Anterior cingulate cortex (tissue), 58 donors: ENCODE data around the gene SPATA25.
A peak's percentile ranks its signal among the peaks of the same experiment; 100 is the strongest.
"Not testable (repeated sequence)": the region's sequence is repeated elsewhere in the genome, so short reads cannot be mapped to it uniquely, and the experiment has no call there.

Source experiments
- DNase-seq, 58 donors: peaks; one replicate each; lab custom pipeline; 2025; lab: John Stamatoyannopoulos, UW

Gene SPATA25

DNA sequence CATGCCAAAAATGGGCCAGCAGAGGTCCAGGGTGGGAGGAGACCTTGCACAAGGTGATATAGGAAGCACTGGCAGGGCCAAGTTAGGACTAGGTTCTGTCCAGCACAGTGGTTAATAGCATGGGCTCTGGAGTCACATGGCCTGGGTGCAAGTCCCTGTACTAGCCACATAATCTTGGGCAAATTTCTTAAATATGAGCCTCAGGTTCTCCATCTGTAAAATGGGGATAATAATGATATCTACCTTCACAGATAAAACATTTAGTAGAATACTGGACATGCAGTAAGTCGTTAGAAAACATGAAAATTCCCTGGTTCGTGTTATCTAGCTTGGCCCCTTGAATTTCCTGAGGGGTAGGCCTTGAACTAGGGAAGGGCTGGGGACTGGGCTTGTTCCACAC lies 9.9 kb upstream of the SPATA25 start:
- no peak for DNase-seq

DNA sequence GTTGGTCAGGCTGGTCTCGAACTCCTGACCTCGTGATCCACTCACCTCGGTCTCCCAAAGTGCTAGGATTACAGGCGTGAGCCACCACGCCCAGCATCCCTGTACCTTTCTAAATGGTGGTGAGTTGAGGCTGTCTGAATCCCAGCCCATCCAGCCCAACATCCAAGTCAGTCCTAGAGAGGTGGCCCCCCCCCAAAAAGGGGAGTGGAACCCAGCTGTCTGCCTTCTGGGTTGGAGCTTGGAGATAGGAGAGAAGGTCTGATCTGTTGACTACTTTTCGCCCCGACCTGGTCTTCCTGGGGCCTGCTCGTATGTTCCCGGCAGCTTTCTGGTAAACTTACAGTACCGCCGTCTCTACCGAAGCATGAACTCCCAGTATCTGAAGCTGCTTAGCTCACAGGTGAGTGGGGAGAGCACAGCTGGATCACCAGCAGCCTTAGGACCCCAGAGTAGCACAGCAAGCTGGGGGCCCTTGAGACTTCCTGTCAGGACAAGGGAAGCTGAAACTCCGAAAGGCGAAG lies 9.3 kb upstream of the SPATA25 start:
- DNase-seq, result no peak

- DNase-seq, result no peak
Measured at GRCh38 chr20:45894797-45895196, 7.4 kb upstream of the SPATA25 start.

- no peak for DNase-seq
Measured at GRCh38 chr20:45893831-45894230, 6.4 kb upstream of the SPATA25 start.

GRCh38 chr20:45892828-45893500 lies 5.5 kb upstream of the SPATA25 start:
- no peak for DNase-seq

DNA sequence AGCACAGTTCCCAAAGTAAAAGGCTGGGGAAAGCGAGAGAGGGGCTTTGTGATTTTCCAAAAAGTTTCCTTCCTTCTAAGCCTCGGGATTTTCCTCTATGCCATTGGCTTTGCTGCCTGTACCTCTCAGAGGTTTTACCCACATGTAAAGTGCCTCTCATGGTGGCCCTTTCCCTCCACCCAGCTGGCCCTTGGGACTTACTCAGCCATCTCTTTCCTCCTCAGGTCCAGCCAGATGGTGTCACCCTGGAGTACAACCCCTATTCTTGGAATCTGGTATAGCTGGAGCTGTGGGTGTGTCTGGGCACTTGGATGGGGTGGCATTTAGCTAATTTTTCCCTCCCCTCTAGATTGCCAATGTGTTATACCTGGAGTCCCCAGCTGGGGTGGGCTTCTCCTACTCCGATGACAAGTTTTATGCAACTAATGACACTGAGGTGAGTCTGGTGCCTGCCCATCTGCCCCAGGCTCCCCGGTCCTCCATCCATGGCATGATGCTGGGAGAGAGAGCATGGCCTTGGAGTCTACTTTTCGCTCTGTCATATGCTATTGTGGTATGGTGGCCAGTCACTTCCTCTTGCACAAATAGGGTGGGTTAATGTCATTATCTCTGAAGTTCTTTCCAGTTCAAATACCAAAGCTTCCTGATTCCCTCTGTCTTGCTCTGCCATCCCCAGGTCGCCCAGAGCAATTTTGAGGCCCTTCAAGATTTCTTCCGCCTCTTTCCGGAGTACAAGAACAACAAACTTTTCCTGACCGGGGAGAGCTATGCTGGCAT lies 4.8 kb upstream of the SPATA25 start:
- peak in 1 of 58 donors; percentile 8 for DNase-seq

GRCh38 chr20:45890985-45891983 lies 3.9 kb upstream of the SPATA25 start, which contains the start of the genes CTSA and NEURL2:
TSS of gene CTSA (plus strand) at chr20:45891335. CDS start at chr20:45891569, 234 bp downstream.
TSS of gene NEURL2 (minus strand) at chr20:45891208. CDS start at chr20:45890991, 217 bp downstream.
- DNase-seq, result peak; percentile 31 to 95 (median 86)

DNA sequence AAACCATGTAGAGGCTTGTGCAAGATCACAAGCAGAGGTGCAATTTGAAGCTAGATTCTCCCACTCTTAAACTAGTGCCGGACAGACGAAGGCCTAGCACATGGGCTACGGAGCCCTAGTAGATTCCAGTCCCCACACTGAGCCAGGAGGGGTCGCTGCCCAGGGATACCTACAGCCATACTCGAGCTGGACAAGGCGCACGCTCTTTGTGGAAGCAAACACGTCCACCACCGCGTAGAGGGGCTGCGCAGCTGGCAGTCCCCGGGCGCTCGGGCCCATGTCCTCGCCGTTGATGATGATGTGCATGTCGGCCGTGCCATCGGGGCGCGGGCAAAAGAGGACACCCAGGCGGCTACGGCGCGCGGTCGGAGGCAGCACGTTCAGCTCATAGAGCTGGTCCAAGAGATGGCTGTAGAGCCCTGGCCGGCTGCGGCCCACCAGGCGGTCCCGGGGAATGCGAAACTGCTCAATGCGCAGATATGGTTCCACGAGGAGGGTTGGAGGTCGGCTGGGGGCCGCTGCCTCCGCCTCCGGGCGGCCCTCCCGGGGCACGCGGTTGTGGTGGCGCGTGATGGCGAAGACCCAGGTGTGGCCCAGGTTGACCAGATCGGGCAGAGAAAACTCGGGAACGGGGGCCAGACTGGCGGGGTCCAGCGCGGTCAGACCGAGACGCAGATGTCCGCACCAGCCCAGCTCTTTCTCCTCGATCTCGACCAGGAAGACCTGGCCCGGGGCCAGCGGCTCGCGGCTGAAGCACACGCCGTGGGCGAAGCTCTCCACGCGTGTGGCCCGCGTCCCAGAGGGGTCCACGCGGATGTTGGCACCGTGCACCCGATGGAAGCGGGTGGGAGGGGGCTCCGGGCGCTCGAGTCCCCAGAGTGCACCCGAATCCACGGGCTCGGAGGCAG lies 2.9 kb upstream of the SPATA25 start:
- DNase-seq, result peak in 53 of 58 donors; percentile 8 to 74 (median 49)

GRCh38 chr20:45888681-45889080 lies 1.3 kb upstream of the SPATA25 start:
- no peak for DNase-seq

- DNase-seq, result no peak
Measured at GRCh38 chr20:45886590-45887345, 654 bp downstream of the SPATA25 start.

GRCh38 chr20:45883100-45883469 lies 4.3 kb downstream of the SPATA25 start:
- DNase-seq, result no peak

- no peak for DNase-seq
Measured at GRCh38 chr20:45882469-45883099, 4.8 kb downstream of the SPATA25 start.

GRCh38 chr20:45880988-45881788 lies 6.2 kb downstream of the SPATA25 start, which contains the start of gene ZSWIM1:
TSS of gene ZSWIM1 (plus strand) at chr20:45881227. CDS start at chr20:45882593, 1,366 bp downstream.
- DNase-seq, result peak; percentile 82 to 99 (median 98)

DNA sequence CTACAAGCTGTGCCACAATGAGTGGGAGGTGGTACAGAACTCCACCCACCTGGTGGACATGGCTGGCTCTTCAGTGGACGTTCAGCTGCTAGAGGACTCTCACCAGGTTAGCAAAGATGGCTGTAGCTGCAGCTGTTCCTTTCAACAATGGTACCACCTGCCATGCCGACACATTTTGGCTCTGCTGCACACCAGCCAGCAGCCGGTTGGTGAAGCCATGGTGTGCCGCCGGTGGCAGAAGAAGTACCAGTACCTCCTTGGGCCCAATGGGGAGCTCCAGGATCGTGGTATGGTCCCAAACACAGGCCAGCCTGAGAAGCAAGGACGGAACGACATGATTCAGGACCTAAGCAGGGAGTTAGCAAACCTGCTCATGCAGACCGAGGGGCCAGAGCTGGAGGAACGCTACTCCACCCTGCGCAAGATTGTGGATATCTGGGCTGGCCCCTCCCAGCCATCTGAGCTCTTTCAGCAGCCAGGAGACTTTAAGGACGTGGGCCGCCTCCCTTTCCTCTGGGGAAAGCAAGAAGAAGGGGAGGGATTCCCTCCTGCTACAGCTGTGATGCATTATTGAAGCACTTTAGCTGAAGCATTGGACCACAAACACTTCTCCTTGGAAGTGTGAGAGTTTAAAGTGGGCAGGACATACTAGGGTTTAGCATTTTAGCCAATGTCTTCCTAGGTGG lies 9.2 kb downstream of the SPATA25 start:
- peak in 4 of 58 donors; percentile 3 to 21 (median 20) for DNase-seq

- no peak for DNase-seq
Measured at GRCh38 chr20:45874576-45874975, 12.8 kb downstream of the SPATA25 start.

DNA sequence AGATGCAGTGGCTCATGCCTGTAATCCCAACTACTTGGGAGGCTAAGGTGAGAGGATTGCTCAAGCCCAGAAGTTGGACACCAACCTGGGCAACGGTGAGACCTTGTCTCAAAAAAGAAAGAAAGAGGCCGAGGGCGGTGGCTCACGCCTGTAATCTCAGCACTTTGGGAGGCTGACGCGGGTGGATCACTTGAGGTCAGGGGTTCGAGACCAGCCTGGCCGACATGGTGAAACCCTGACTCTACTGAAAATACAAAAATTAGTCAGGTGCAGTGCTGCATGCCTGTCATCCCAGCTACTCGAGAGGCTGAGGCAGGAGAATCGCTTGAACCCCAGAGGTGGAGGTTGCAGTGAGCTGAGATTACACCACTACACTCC lies 13.3 kb downstream of the SPATA25 start:
- DNase-seq, result not testable (repeated sequence)
